Lower leg skin (tissue), 4 donors: ENCODE data around the gene SMC4. TPM values are rescaled to one million over a fixed set of nuclear protein-coding genes. Genes with fewer than 3 reads are reported as not detected.

Experiments used
- DNase-seq, 2 donors: peaks; one replicate each; pipeline ENCODE4 v3.0.0-alpha.2; 2019; ENCODE audit warnings: low spot score in 2 of 2
- H3K4me3 ChIP-seq: fragments of 200-600 bp; sonication (generic); 2 replicates; pipeline ENCODE4 v1.5.1; 2017; ENCODE audit warnings: mild to moderate bottlenecking, low read depth; ENCODE audit not compliant: poor library complexity, severe bottlenecking
- CTCF ChIP-seq, 3 donors: fragments of 450-650 bp; IDR thresholded peaks; one replicate each; pipeline ENCODE4 v1.5.1; 2016; ENCODE audit warnings: antibody characterized with exemption in 3 of 3, mild to moderate bottlenecking in 3 of 3, moderate library complexity in 2 of 3
- POLR2A ChIP-seq, 2 donors: fragments of 450-650 bp; IDR thresholded peaks; one replicate each; pipeline ENCODE4 v1.6.1; 2016 to 2017; ENCODE audit warnings: antibody characterized with exemption in 2 of 2, mild to moderate bottlenecking in 1 of 2, moderate library complexity in 1 of 2
- WGBS, 2 donors: methylation state at CpG; one replicate each; pipeline ENCODE4 v1.1.5; 2018; 5-methylcytosine and 5-hydroxymethylcytosine counted together
- intact Hi-C: fragments of 100-400 bp; cut with DNase I; formaldehyde crosslinking; loops from one replicate; pipeline ENCODE4 v1.15.0; 2023; ENCODE audit warnings: low total_unique reads
- total RNA-seq, 4 donors: library from RNA; depleted of rRNA; stranded (reverse); fragments of >200 nt; gene quantifications; one replicate each; pipeline ENCODE4 v1.1.0, GENCODE V29; 2016

SMC4 gene
- total RNA-seq, 4 donors from 2014 or later, result 18.5 to 33.7 (median 28.6) TPM

GRCh38 chr3:160370987-160371857, 28.2 kb upstream of the SMC4 start:
- 96 to 97% methylated on average over 6 of the region's 6 CpGs for WGBS, 2 donors
- intact Hi-C loops, result loop anchor here (5.0 kb wide), 1 partner anchor 1399 kb away; no protein-coding TSS in a partner anchor
- DNase-seq, result no peak
- TF ChIP-seq CTCF (IDR thresholded peaks at IDR 0.05) (no peak), POLR2A (IDR thresholded peaks at IDR 0.05) (no peak)
- H3K4me3 ChIP-seq, result no peak overlapping the region

- TF ChIP-seq POLR2A (IDR thresholded peaks at IDR 0.05) (no peak), CTCF (IDR thresholded peaks at IDR 0.05) (no peak)
- no peak for DNase-seq
- no peak overlapping the region for H3K4me3 ChIP-seq
- intact Hi-C loops, result loop anchor here (5.0 kb wide), 1 partner anchor 1400 kb away; no protein-coding TSS in a partner anchor
Observed at GRCh38 chr3:160372780-160373179, 26.7 kb upstream of the SMC4 start.

- intact Hi-C loops, result loop anchor here (5.0 kb wide), 1 partner anchor 1401 kb away; no protein-coding TSS in a partner anchor
- no peak for TF ChIP-seq CTCF (IDR thresholded peaks at IDR 0.05)
- no peak for TF ChIP-seq POLR2A (IDR thresholded peaks at IDR 0.05)
- no peak for DNase-seq
- H3K4me3 ChIP-seq, result no peak overlapping the region
- 92 to 95% methylated on average over 2 of the region's 2 CpGs for WGBS, 2 donors
Observed at GRCh38 chr3:160373655-160374054, 25.8 kb upstream of the SMC4 start.

GRCh38 chr3:160374472-160374871, 25.0 kb upstream of the SMC4 start:
- TF ChIP-seq POLR2A (IDR thresholded peaks at IDR 0.05) (no peak), CTCF (IDR thresholded peaks at IDR 0.05) (no peak)
- intact Hi-C loops, result loop anchor here (5.0 kb wide), 1 partner anchor 1402 kb away; no protein-coding TSS in a partner anchor
- 87 to 89% methylated on average over 2 of the region's 2 CpGs for WGBS, 2 donors
- no peak overlapping the region for H3K4me3 ChIP-seq
- no peak for DNase-seq

GRCh38 chr3:160374925-160375324, 24.5 kb upstream of the SMC4 start:
- no peak for TF ChIP-seq POLR2A (IDR thresholded peaks at IDR 0.05)
- TF ChIP-seq CTCF (IDR thresholded peaks at IDR 0.05), result no peak
- DNase-seq, result no peak
- intact Hi-C loops, result loop anchor here (5.0 kb wide), 1 partner anchor 1403 kb away; no protein-coding TSS in a partner anchor
- H3K4me3 ChIP-seq, result no peak overlapping the region
- 89 to 95% methylated on average over 1 of the region's 1 CpG for WGBS, 2 donors
